A549 (cell line): ENCODE results near the gene GRB14.

ENCODE experiments used
- EP300 ChIP-seq, 2 experiments: fragments of >200 bp; sonication (Bioruptor Twin); formaldehyde crosslinking; IDR thresholded peaks; 2 replicates in 1 of 2; 3 replicates in 1 of 2; pipeline ENCODE4 v1.6.1; 2016 to 2017
- POLR2A ChIP-seq: IDR thresholded peaks from 2 replicates; pipeline ENCODE4 v1.6.1; 2012; ENCODE audit warnings: mild to moderate bottlenecking, low read length
- RFX5 ChIP-seq: fragments of 450-650 bp; IDR thresholded peaks from 2 replicates; pipeline ENCODE4 v1.7.1; 2014; ENCODE audit warnings: antibody characterized with exemption, mild to moderate bottlenecking, moderate library complexity
- TF ChIP-seq, protein P1 (sequence below): fragments of >200 bp; sonication (Bioruptor Twin); formaldehyde crosslinking; IDR thresholded peaks from 3 replicates; pipeline ENCODE4 v1.5.1; 2016

- TF ChIP-seq EP300 (IDR thresholded peaks at IDR 0.05) (no peak), POLR2A (no peak), RFX5 (no peak)
- TF ChIP-seq, protein P1, sequence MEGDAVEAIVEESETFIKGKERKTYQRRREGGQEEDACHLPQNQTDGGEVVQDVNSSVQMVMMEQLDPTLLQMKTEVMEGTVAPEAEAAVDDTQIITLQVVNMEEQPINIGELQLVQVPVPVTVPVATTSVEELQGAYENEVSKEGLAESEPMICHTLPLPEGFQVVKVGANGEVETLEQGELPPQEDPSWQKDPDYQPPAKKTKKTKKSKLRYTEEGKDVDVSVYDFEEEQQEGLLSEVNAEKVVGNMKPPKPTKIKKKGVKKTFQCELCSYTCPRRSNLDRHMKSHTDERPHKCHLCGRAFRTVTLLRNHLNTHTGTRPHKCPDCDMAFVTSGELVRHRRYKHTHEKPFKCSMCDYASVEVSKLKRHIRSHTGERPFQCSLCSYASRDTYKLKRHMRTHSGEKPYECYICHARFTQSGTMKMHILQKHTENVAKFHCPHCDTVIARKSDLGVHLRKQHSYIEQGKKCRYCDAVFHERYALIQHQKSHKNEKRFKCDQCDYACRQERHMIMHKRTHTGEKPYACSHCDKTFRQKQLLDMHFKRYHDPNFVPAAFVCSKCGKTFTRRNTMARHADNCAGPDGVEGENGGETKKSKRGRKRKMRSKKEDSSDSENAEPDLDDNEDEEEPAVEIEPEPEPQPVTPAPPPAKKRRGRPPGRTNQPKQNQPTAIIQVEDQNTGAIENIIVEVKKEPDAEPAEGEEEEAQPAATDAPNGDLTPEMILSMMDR: no peak
Measured at GRCh38 chr2:164661349-164661748, 40.1 kb upstream of the GRB14 start.
